NCI-H1436 (cell line): ENCODE measurements around the gene KCNJ18.
"Not testable (repeated sequence)": the region's sequence is repeated elsewhere in the genome, so short reads cannot be mapped to it uniquely, and the experiment has no call there.

Experiments
- DNase-seq: peaks from one replicate; lab custom pipeline; 2025; lab: John Stamatoyannopoulos, UW

Gene KCNJ18

DNA sequence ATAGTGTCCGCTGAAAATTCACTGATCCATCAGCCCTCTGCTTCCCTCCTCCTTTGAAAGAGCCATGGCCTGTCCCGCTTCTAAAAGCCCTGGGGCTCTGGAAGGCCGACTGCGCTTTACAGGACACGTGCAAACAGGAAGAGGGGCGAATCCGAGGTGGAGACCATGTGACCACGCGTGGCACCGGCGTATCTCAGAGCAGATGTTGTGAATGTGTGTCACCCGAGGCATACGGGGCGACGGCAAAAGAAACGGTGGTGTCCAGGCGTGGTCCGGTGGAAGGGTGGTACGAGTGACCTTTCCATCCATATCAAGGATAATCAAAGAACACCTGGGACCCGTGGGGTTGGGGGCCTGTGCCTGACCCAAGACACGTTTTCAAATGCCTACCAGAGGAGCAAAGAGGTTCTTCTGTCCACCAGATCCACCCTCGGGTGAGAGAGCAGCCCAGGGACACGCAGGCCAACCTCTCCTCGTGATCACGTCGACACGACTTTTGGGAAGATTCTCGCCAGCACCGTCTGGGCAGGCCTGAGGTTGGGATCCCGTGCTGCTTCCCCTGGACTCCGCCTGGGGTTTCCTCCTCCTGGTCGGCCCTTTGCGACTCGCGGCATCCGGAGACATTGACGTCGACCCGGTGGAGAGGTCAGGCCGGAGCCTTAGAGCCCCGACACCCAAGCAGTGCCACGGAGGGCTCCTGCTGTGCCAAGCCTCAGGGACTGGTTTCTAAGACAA, 7.1 kb upstream of the KCNJ18 start:
- not testable (repeated sequence) for DNase-seq

DNA sequence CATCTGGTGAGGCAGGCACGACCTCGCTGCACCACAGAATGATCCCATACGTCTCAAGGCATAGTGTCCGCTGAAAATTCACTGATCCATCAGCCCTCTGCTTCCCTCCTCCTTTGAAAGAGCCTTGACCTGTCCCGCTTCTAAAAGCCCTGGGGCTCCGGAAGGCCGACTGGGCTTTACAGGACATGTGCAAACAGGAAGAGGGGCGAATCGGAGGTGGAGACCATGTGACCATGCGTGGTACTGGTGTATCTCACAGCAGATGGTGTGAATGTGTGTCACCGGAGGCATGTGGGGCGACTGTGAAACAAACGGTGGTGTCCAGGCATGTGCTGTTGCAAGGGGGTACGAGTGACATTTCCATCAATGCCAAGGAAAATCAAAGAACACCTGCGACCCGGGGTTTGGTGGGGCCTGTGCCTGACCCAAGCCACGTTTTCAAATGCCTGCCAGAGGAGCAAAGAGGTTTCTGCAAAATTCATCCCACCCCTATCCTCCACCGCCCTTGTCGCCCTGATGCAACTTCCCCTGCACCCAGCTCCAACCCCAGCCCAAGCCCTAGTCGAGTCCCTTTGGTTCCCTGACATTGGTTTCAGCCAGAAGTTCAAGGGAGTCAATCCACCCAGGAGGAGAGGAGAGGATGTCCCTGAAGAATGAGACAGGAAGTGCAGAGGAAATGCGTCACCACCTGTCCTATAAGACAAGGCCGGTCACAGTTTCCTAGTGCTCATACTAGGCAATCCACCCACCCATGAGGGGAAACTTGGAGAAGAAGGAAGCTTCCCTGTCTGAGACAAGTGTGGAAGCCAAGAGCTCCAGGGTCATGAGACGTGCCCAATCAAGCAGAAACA, 5.9 kb upstream of the KCNJ18 start:
- no peak for DNase-seq

DNA sequence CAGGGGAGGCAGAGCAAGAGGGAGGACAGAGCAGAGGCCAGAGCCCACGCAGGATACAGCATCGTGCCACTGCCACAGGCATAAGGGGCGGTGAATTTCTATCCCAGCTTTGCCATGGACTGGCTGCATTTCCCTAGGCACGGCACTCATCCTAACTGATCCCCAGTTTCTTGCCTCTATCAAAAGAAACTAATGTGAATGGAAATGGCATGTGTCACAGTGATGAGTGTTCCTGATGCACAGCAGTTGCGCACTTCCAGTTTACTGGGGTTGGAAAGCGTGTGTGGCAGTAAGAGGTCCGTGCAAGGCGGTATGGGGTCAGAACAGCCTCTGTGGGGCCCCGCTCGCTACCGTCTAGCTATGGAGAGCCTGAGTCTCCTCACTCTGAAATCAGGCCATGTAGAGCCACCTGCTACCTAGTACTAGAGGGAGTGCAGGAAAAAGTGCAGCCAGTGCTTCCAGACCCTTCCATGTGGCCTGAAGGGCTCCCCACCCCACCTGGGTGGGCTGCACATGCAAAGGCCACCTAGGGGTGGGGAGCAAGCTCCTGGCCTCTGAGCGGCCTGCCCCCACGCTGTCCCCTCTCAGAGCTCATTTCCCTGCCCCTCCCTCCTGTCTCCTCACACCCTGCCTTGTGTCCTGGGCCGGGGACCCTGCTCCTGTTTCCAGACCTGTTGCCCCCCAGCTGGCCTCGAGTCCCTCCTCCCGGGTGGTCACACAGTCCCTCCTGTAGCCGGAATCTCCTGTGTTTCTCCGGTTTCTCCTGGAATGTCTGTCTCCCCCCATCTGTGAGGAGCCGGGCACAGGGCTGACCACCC, 5.0 kb upstream of the KCNJ18 start:
- DNase-seq: no peak

DNA sequence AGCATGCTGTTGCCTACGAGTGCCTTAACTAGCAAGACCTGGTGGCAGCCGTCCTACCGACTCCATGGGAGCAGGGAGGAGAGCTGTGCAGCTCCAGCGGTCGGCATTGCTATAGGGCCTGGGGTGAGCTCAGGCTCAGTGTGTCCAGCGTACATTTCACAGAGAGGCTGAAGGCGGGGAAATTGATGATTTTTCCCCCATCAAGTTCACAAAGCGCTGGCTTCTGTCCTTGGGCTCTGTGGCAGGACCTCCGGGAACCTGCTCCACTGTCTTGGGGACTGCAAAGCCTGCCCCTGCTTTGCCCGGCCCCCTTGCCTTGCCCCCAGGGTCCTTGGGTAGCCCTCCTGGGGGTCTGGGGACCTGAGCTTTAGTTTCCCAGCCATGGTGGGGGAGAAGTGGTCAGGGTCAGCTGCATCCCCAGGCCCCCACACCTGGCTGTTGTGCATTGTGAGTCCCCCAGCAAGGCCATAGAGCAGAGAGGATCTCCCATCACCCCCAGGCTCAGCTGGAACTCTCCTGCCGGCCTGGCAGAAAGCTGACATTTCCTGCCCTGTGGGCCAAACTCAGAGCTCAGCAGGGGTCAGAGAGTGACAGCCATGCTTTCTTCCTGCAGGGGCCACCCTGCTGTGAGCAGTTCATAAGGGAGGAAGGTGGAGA, 3.9 kb upstream of the KCNJ18 start:
- no peak for DNase-seq

DNA sequence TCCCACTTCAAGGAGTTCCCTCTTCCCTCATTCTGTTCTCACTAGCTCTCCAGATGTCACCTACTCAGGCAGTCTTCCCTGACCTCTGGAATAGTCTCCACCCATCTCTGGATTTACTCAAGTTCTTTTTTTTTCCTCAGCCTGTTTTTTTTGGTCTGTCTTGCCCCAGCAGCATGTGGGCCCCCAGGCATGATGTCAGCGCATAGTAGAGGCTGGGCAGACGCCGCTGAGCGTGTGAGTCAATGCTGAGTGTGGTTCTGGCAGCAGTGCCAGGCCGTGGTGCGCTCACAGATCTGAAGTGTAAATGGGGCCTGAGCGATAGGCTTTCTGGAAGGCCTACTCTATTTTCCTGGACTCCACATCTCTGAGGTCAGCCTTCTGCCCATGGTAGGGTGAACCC, 2.7 kb upstream of the KCNJ18 start:
- DNase-seq: no peak

DNA sequence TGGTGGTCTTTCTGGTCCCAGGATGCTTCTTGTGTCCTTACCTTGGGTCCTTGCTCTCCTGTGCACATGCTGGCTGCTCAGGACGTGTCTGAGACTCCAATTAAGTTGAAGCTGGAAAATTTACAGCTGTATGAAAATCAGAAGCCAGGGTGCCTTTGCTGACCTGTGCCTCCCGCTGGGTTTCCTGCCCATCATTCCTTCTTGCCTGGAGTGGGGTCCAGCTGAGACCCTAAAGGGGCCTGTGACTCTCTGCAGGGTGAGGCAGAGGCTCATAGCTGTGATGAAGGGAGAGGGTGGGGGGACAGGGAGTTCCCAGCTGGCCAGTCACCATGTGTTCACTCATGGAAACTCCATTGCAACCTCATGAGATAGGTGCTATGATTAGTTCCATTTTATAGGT, 1.5 kb upstream of the KCNJ18 start:
- not testable (repeated sequence) for DNase-seq

DNA sequence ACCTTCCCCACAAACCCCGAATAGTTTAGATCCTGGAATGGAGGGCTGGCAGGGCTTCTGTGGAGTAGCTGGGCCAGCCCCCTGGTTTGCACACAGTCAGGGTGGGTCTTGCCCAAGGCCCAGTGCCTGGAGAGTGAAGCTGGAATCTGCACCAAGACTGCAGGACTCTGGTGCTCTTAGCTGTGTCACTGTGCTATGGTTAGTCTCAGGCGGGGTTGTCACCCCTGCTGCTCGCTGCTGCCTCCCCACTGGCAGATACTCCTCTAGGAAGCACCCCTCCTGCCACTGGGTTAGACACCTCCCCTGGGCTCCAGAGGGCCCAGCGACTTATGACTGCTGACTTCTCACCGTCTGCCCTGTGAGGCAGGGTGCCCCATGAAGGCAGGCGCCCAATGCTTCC, 842 bp upstream of the KCNJ18 start:
- DNase-seq: not testable (repeated sequence)

DNA sequence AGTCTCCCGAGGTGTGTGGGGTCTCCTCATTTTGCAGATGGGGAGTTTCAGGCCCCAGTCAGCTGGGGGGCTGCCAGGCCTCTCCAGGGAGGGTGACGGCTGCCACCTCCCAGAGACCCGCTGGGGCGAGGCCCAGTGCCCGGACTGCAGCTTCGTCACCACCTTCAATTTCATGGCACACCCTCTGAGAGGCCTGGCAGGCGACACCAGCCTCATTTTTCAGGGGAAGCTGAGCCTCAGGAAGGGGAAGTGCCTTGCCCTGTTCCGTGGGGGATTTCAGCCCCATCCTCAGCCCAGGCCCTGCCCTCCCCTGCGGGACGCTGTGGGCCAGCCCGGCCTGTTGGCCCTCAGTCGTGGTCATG, 362 bp downstream of the KCNJ18 start:
- not testable (repeated sequence) for DNase-seq

DNA sequence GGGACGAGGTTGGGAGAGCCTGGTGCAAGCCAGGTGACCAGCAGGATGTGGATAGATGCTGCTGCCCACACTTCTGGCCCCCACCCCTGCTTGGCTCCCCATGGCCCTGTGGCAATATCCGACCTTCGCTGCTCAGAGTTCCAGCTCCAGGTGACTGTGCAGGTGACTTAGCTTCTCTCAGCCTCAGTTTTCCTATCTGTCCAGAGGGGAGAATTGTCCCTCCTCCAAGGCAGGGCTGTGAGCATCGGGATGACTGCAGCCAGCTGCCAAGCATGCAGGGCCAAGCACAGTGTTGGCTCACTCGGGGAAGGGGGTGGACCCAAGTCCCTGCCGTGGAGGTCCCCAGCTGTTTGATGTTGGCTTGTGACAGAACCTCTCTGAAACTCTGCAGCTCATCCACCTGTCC, 1.1 kb downstream of the KCNJ18 start:
- DNase-seq: not testable (repeated sequence)

DNA sequence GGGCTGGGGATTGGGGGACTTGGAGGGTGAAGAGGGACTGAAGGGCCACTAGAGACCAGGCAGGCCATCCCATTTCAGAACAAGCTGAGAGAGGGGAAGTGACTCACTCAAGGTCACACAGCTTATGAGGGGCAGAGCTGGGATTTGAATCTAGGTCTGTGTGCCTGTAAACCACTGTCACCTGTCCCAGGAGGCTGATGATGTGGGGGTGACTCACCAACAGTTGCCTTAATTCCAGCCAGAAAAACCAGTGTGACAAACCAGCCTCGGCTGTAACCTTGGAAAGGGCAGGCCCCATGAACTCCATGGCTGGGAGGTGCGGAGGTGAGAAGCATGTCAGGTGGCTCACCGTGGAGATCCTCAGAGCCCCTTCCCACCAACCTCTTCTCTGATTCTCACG, 1.6 kb downstream of the KCNJ18 start:
- DNase-seq: not testable (repeated sequence)

DNA sequence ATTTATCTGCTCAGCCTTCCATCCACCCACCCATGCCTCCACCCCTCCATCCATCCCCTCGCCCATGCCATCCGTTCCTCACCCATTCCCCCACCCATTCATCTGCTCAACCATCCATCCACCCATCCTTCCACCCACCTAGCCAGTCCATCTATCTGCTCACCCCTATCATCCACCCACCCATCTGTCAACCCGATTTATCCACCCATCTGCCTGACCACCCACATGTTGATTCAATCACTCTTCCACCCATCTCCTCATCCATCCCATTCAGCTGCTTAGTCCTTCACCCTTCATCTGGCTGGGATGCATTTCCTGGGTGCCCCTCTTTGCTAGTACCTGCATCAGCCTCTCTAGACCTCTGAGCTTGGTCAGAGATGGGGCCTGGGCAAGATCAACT, 3.9 kb downstream of the KCNJ18 start:
- not testable (repeated sequence) for DNase-seq

DNA sequence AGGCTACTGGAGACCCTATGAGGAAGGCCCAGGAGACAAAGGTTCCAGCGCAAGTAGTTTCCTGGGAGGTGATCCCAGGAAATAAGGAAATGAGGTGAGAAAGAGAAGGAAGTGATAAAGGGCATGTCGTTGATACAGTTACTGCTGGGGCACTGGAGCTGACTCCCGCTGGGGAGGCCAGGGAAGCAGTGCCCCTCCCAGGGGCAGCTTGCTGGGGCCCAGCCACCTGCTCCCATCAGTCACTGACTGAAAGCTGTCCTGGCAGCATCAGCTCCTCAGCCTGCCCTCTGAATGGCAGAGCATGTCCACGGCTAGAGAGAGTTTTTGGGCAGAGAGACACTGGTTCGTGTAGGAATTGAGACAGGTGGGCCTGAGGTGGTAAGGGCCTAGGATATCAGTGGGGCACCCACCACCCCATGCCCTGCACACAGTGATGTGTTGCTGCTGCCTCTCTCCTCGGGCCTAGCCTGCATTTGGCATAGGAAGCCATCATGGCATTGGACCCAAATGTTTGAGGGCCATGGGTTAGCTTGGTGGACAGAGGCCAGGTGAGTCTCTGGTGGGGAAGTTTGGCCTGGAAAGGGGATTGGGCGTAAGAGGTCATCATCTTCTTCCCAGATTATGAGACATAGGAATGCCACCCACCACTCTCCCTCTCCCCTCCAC, 4.7 kb downstream of the KCNJ18 start:
- DNase-seq: not testable (repeated sequence)

DNA sequence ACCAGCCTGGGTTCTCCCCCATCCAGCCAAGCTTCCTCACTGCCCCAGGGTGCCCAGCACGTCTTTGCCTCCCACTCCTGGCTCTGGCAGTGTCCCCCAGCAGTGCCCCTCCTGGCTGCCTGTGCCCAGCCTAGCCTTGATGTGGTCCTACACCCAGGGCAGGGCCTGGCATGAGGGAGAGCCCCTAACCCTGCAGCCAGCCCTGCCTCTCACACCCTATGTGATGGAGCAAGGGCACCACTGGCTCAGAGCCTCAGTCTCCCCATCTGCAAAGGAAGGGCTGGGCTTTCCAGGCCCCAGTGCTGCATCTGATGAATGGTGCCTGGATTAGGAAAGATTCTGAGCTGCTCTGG, 5.2 kb downstream of the KCNJ18 start:
- not testable (repeated sequence) for DNase-seq

DNA sequence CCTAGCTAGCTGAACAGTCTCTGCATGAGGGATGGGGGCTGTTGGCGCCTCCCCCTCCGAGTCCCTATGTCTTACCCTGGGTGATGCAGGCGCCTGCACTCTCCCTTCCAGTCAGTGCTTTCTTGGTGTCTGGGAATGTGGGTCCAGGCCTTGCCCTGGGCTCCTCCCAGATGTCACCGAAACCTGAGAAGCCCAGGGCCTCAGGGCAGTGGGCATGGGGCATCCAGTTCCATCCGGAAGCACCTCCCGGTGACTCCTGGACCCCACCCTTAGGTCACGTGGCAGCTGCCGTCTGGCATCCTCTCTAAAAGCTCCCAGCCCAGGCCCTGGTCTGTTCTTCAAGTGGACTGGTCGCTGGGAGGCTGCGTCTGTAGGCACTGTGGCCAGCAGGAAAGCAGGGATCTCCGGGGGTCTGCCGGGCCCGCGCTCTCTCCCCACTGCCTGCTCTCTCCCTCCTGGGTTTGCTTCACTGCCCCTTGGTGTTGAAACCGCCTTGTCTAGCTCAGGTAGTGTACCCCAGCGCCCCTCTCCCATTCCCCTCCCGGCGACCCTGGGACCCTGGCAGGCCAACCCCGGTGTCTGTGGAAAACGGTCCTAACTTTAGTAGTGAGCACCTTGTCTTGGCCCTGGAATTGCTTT, 6.2 kb downstream of the KCNJ18 start:
- not testable (repeated sequence) for DNase-seq

DNA sequence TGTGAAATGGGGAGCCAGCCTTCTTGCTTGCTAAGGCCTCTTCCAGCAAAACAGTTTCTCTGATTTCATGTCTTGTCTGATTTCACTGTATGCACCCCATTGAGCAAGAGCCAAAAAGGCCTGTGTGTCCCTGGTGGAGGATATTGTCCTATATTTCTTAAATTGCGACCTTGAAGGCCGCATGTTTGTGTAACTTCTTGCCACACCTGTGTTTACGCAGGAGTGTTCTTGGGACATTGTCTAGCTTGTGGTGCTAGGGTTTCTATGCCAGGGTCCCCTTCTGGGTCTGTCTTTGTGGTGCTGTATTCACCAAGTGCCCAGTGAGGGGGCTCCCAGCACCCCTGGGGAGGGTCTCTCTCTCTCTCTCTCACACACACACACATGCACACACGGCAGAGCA, 6.8 kb downstream of the KCNJ18 start:
- DNase-seq: not testable (repeated sequence)

DNA sequence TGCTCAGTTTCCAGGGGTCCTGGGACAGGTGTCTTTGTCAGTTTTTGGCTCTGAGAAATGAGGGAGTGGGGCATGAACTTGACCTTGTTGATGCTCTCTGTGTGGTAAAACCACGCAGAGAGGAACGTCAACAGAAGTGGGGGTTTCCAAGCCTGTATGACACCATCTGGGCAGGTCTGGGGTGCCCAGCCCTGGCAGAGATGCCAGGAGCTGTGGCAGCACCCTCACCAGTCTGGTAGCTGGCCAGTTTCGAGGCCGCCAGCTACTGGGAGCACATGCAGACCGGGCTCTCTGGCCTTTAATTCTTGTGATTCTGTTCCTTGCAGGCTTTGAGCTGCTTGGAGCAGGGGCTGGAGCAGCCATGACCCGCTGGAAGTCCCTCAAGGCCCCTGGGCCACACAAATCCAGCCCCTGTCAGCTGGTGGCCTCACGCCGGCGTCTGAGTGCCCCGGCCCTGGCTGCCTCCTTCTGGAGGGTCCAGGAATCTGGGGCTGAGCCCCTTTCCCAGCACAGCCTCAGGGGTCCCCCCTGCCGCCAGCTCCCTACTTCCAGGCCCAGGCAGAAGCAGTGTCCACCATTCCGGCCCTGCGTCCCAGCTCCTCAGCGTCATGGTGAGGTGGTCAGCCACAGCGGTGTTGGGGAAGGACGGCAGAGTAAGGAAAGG, 7.4 kb downstream of the KCNJ18 start:
- DNase-seq: not testable (repeated sequence)

DNA sequence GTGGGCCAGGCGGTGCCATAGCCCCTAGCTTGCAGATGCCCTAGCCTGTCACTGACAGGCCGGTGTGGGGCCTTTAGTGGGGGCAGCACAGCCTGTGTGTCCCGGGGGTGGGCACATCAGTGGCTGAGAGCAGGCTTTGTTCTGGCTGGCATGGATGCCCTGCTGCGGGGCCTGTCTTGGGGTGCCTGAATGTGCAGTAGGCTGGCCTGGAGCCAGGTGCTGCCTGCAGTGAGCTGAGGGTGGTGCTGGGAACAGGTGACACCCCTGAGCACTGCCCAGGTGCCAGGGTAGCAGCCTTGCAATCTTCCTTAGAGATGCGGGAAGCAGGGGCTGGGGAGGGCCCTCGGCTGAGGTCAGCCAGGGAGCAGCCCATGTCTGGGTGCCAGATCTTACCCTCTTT, 8.8 kb downstream of the KCNJ18 start:
- not testable (repeated sequence) for DNase-seq

DNA sequence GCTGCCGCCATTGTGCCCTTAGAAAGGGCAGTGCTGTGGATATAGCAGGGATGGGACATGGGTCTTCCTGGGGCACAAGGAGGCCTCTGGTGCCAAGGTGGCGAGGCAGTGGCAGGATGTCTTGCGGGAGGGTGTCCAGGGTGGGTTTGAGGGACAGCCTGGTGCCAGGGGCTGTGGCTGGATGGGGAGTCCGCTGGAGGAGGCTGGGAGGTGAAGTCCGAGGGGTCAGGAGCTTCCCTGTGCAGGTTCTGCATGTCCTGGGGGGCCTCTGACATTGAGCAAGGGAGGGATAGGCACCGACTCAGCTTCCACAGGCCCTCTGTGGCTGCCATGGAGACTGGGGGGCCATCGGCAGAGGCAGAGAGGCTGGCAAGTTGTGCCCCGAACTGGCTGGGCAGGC, 9.7 kb downstream of the KCNJ18 start:
- not testable (repeated sequence) for DNase-seq

DNA sequence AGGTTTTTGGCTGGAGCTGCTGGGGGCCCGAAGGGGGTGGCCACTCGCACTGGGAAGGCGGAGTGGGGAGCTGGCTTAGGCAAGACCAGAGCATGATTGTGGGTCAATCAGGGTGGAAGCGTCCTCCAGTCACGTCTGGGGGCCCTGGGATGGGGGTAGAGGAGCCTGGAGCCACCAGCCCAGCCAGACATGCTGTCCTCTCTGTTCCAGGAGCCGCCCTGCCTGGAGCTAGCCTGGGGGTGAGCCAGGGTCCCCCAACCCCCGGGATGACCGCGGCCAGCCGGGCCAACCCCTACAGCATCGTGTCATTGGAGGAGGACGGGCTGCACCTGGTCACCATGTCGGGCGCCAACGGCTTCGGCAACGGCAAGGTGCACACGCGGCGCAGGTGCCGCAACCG, 10.2 kb downstream of the KCNJ18 start:
- DNase-seq: not testable (repeated sequence)

DNA sequence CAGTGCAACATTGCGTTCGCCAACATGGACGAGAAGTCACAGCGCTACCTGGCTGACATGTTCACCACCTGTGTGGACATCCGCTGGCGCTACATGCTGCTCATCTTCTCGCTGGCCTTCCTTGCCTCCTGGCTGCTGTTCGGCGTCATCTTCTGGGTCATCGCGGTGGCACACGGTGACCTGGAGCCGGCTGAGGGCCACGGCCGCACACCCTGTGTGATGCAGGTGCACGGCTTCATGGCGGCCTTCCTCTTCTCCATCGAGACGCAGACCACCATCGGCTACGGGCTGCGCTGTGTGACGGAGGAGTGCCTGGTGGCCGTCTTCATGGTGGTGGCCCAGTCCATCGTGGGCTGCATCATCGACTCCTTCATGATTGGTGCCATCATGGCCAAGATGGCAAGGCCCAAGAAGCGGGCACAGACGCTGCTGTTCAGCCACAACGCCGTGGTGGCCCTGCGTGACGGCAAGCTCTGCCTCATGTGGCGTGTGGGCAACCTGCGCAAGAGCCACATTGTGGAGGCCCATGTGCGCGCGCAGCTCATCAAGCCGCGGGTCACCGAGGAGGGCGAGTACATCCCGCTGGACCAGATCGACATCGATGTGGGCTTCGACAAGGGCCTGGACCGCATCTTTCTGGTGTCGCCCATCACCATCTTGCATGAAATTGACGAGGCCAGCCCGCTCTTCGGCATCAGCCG, 10.8 kb downstream of the KCNJ18 start:
- not testable (repeated sequence) for DNase-seq
